NCI-H2227 treated with DMSO at 0.1 percent for 48 hours (cell line): ENCODE results near the gene RBM33.
"Not testable (repeated sequence)": the region's sequence is repeated elsewhere in the genome, so short reads cannot be mapped to it uniquely, and the experiment has no call there.

Source experiments
- DNase-seq: peaks from one replicate; lab custom pipeline; 2025; lab: John Stamatoyannopoulos, UW

Gene RBM33

DNA sequence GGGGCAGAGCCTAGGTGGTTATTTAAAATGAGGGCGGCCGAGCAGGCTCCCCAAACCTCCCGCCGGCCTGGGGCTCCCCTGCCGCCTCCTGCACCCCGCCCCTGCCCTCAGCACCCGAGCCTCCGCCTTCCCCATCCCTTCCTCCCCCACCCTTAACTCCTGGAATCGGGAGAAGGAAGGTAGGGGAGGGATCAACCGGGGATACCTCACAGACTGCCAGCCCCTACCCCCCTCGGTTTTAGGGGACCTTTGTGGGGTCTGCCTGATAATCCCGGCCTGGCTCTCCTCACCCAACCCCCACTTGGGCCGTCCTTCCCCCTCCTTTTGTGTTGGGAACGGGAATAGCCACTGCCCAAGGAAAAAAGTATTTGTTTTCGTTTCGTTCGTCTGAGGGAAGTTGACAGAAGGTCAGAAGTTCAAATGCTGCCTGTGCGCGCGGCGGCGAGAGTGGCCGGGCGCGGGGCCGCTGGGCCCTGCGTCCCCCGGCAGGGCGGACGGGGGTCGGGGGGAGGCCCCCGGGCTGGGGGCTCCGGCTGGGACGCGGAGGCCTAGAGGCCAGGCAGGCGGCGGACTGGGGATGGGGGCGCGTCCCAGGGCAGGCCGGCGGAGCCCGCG, 165.0 kb downstream of the RBM33 start:
- no peak for DNase-seq

GRCh38 chr7:155809947-155810769, 165.7 kb downstream of the RBM33 start:
- no peak for DNase-seq

- DNase-seq, result no peak
Observed at GRCh38 chr7:155810770-155811559, 166.5 kb downstream of the RBM33 start.

DNA sequence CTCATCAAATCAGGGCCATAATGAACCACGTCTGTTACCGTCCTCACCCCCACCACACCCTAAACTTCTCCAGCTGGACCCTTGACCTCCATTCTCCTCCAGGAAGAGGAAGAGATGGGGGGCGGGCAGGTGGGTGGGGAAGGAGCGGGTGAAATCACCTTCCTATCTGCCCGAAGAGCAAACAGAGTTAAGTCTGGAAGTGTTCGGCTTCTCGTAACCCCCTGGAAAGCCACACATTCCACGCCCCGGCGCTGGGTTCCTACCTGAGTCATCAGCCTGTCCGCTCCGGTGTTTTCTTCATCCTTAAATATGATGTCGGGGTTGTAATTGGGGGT, 167.1 kb downstream of the RBM33 start:
- no peak for DNase-seq

- no peak for DNase-seq
Observed at GRCh38 chr7:155811895-155812761, 167.7 kb downstream of the RBM33 start, which contains the start of gene SHH. Gene SHH (minus strand): TSS chr7:155812463. CDS start chr7:155812122, 341 bp downstream.

- no peak for DNase-seq
Observed at GRCh38 chr7:155813125-155813524, 168.7 kb downstream of the RBM33 start.

- no peak for DNase-seq
Observed at GRCh38 chr7:155813546-155814315, 169.3 kb downstream of the RBM33 start.

DNA sequence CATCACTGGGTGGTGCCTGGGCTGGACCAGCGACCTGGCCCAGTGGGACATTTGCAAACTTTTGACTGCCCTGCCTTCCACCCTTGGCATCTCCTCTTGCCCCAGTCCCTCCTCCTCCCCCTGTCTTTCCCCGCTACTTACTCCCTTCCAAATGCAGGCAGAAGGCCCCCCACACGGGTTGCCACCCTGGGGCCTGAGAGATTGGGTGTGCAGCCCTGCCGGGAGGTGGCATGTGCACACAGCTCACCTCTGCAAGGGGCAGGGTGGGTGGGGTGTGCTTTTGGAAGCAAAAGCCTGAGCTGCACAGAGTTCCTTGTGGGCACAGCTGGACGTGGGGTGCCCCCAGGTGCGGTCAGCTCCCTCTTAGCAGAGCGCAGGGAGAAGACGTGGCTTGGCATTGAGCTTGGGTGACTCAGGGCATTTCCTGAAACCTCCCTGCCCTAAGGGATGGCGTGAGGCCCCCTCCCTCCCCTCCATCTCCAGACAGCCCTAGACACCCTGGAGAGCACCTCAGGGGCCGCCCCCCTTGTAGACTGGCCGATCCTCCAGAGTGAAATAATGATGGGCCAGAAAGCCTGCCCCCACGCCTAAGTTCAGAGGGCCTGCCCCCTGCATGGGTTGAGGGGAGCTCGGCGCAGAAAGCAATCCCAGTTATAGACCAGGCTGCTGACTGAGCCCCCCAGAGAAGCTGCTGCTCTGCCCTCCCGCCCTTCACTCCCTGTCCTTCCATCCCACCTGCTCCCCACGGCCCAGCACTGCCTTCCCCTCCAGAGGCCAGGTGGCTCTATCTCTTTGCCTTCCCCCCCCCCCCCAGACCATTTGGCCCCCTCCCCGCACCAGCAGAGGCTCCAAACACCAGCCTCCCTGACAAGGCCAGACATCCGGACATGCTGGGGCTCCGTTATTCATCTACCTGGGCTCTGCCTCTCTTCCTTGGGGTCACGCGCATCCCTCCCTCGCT, 170.1 kb downstream of the RBM33 start:
- no peak for DNase-seq

GRCh38 chr7:155815332-155816191, 171.1 kb downstream of the RBM33 start:
- no peak for DNase-seq

GRCh38 chr7:155816192-155816508, 171.7 kb downstream of the RBM33 start:
- no peak for DNase-seq

DNA sequence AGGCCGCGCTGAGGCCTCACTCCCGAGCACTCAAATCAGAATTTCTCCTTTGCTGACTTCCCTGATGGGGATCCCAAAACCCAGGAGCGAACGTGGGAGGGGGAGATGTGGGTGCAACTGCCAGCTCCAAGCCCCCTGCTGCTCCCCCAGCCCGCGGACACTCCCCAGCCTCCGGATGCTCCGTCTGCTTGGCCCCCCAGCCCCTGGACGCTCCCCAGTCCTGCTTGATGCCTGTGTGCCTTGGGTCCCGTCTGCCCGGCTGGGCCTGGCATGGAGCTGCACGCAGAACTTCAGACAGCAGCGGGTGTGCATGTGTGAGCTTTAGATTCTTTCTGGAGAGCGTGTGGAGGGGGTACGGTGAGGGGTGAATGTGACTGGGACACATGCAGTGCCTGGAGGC, 172.5 kb downstream of the RBM33 start:
- no peak for DNase-seq

DNA sequence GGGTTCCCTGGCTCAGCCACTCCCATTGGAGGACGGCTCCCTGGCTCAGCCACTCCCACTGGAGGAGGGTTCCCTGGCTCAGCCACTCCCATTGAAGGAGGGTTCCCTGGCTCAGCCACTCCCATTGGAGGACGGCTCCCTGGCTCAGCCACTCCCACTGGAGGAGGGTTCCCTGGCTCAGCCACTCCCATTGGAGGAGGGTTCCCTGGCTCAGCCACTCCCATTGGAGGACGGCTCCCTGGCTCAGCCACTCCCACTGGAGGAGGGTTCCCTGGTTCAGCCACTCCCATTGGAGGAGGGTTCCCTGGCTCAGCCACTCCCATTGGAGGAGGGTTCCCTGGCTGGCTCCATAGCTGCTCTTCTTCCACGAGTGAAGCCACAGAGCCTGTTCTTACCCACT, 173.1 kb downstream of the RBM33 start:
- DNase-seq, result not testable (repeated sequence)

DNA sequence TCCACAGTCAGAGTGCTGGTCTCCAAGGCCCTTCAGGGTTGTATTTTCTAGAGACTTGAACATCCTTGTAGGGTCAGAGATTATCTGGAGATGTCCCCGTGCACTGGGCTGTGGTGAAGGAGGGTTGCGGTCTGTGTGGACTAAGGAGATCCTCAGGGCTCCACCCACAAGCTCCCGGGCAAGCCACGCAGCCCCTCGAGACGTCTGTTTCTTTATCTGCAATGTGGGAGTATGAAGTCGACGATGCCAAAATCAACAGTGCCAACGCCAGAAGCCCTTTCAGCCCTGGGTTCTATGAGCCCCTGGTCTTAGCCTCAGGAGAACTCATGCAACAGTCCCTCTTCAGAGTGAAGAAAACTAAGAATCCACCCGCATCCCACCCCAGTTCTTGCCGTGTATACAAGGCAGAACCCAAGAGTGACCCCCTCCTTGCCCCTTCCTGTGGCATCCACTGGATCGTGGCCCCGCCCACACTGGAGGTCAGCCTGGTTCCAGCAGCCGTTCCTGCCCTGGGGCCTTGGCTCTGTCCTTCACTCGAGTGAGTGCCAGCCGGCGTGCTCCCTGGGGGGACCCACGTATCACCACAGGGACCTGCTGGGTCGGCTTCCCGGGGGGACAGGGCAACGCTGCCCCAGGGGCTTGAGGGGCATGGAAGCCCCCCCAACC, 173.8 kb downstream of the RBM33 start:
- DNase-seq, result no peak

GRCh38 chr7:155818820-155819168, 174.3 kb downstream of the RBM33 start:
- DNase-seq, result no peak

DNA sequence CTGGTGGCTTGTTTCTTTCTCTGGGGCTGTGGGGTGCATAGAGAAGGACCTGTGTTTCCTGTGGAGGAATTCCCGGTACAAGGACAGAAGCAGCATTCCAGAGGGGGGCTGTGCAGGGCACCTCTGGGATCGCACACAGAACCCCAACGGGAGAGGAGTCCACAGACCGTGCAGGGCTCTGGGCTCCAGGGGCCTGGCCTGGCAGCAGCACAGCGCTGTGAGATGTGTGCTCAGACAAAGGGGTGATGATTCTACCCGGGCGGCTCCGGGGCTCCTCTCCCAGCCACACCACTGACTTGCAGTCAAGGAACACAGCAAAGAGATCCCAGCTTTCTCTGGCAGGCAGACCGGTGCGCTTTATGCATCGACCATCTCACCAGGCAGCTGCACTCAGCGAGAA, 174.7 kb downstream of the RBM33 start:
- DNase-seq, result no peak

DNA sequence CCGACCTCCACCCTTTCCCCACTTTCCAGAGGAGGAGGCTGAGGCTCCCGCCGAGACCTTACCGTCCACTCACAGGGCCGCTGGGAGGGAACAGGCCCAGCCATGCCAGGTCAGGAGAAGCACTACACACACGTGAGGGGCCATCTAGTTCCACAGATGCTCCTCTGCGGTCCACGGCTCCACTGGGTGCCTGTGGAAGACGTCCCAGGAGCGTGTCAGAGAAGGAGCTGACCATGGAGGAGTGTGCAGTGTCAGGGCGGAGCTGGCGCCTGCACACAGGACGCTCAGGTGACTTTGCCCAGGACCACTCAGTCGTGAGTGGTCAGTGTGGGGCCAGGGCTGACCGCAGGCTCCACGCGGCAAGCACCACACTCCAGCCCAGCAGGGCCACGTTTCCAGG, 175.8 kb downstream of the RBM33 start:
- DNase-seq, result no peak

- DNase-seq, result no peak
Observed at GRCh38 chr7:155820788-155821187, 176.3 kb downstream of the RBM33 start.

- no peak for DNase-seq
Observed at GRCh38 chr7:155821851-155822250, 177.4 kb downstream of the RBM33 start.
